HG03439 (cell line): Measurements from ENCODE around the gene ORAI1.
A peak's percentile ranks its signal among the peaks of the same experiment; 100 is the strongest.
"Not testable (repeated sequence)": the region's sequence is repeated elsewhere in the genome, so short reads cannot be mapped to it uniquely, and the experiment has no call there.

Source experiments
- ATAC-seq: cut with Tn5 transposase; IDR thresholded peaks from one replicate; pipeline ENCODE4 v1.9.1; 2021; ENCODE audit warnings: mild to moderate bottlenecking, moderate library complexity; ENCODE audit not compliant: unreplicated experiment

ORAI1 gene

GRCh38 chr12:121602766-121603165 is 23.6 kb upstream of the ORAI1 start:
- no peak for ATAC-seq

- ATAC-seq: no peak
These were observed 22.7 kb upstream of the ORAI1 start for GRCh38 chr12:121603581-121603980.

GRCh38 chr12:121608301-121608700 is 18.0 kb upstream of the ORAI1 start:
- ATAC-seq: no peak

- ATAC-seq: no peak
These were observed 15.8 kb upstream of the ORAI1 start for GRCh38 chr12:121610239-121611149.

GRCh38 chr12:121611306-121611705 is 15.0 kb upstream of the ORAI1 start:
- no peak for ATAC-seq

GRCh38 chr12:121613462-121613861 is 12.9 kb upstream of the ORAI1 start:
- ATAC-seq: no peak

DNA sequence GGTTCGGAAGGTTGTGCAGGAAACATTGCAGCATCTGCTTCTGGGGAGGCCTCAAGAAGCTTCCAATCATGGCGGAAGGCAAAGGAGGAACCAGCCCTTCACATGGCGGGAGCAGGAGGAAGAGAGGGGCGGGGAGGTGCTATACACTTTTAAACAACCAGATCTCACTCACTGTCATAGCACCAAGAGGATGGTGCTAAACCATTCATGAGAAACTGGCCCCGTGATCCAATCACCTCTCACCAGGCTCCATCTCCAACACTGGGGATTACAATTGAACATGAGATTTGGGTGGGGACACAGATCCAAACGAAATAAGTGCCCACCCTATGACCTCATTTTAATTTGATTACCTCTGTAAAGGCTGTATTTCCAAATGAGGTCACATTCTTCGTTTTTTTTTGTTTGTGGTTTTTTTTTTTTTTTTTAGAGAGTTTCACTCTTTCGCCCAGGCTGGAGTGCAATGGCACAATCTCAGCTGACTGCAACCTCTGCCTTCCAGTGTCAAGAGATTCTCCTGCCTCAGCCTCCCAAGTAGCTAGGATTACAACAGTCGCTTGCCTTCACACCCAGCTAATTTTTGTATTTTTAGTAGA is 11.4 kb upstream of the ORAI1 start:
- ATAC-seq: no peak

GRCh38 chr12:121618659-121619233 is 7.6 kb upstream of the ORAI1 start:
- no peak for ATAC-seq

DNA sequence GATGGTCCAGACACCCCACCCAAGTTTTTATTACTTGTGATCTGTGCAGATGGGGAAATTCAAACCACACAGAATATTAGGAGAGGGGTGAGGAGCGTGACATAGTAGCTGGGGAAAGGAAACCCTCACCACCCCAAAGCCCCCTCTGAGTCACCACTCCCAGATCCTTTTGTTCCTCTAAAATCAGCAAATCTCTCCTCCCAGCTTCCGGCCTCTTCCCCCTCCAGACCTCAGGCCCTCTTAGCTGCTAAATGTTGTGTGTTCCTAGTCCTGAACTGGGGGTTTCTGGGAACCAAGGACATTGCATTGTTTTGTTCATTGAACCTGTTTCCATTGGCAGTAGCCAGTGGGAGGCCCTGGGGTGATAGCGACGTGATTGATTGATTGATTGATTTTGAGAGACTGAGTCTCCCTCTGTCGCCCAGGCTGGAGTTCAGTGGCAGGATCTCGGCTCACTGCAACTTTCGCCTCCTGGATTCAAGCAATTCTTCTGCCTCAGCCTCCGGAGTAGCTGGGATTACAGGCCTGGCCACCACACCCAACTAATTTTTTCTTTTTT is 5.9 kb upstream of the ORAI1 start:
- no peak for ATAC-seq

DNA sequence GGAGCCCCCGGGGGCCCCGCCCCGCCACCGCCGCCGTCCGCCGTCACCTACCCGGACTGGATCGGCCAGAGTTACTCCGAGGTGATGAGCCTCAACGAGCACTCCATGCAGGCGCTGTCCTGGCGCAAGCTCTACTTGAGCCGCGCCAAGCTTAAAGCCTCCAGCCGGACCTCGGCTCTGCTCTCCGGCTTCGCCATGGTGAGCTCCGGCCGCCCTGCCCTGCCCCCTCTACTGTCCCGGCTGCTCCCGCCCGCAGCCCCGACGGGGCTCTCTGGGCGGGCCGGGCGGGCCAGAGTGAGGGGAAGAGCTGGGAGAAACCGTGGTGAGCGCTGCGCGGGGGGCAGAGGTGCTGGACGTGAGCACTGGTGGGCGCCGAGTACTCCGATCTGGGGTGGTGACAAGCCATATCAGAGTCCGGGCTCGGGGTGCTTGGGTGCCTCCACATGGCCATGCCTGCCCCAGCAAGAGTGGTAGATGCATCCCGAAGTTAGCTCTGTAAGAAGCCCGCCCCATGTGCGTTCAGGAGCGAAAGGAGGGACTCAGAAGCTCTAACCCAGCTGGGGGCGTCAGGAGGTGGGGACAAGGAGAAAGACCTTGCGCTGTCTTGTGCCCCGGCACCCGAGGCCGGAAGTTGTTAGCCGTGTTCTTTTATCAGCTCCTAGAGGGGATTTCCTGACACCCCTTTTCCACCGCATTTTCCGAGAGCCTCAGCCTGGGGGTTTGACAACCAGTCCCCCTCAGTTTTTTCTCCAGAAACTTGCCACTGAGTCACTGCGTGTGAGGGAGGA is 717 bp downstream of the ORAI1 start:
- ATAC-seq: peak; percentile 39

- ATAC-seq: no peak
These were observed 1.7 kb downstream of the ORAI1 start for GRCh38 chr12:121628037-121628436.

GRCh38 chr12:121628536-121628935 is 2.2 kb downstream of the ORAI1 start:
- no peak for ATAC-seq

- ATAC-seq: no peak
These were observed 4.5 kb downstream of the ORAI1 start for GRCh38 chr12:121630791-121631355.

DNA sequence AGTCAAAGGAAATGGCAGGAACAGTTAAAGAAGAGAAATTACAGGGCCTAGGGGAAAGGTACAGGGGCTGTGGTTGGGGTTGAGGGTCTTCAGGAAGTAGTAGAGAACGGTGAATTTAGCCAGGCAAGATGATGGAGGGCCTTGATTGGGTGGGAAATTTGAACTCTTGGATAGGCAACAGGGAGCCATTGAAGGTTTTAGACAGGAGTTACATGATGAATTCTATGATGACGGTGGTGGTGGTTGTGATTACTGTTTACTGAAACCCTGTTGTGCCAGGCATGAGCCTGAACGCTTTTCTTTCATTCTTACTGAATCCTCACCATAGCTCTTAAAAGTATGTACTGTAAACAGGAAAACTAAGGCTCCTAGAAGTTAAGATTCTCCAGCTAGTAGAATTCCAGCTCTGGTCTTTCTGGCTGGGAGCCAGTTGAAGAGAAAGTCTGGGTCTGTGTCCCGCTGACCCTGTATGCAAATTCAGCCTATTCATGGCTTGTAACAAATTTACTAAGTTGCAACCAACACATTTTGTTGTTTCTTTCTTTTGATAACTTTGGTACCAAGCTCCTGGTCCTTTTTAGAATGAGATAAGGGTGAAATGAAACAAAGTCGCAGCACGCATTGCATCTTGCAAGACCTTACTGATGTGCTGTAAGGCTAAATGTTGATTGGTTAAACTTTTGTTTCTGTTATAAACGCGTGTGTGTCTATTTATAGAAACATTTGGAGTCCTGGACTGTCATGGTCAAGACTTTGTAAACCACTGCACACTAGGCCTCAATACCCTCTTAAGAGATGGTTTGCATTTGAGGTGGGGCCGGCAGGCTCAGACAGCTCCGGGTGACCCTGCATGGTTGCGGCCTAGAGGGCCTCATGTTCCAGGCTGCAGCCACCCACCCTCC is 6.0 kb downstream of the ORAI1 start:
- no peak for ATAC-seq

GRCh38 chr12:121633833-121634196 is 7.5 kb downstream of the ORAI1 start:
- not testable (repeated sequence) for ATAC-seq

GRCh38 chr12:121634836-121635235 is 8.5 kb downstream of the ORAI1 start:
- no peak for ATAC-seq

- no peak for ATAC-seq
These were observed 11.0 kb downstream of the ORAI1 start for GRCh38 chr12:121637231-121637914.

DNA sequence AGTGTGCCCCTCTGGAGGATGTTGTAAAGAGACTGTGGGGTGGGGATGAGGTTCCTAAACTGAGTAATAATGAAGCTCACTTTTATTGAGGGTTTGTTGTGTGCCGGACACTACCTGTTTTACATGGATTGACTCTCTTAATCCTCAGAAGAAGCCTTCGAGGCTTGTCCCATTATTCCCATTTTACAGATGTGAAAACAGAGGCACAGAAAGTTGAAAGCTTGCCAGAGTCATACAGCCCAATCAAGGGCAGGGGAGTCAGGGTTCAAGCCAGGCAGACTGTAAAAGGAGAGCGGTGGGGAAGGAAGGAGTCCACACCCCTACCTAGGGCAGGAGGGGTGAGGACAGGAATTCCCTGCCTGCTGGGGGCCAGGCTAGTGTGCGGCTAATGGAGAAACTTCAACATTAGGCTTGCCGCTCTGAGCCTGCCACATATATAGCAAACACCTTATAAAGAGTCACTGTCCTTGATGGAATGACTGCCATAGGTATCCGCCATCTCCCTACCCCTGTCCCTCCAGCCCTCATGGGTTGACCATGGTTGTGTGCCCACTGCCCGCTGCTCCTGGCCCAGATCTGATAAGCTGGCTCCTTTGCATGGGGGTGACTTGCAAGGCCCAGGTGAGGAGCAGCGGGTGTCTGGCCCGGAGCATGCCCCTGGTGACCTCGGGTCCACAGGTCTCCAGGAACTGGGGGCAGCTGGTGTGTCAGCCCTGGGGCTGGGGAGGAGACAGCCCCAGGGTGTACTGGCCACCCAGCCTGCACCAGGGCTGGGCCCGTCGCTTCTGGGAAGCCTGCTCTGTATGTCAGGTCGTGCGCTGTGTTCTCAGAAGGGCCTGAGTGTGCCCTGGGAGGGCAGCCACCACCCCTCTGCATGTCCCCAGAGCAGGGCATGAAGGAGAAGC is 12.2 kb downstream of the ORAI1 start:
- ATAC-seq: no peak
